K562 (cell line): ENCODE results near the gene MTHFR. TPM values are rescaled to one million over a fixed set of nuclear protein-coding genes. Genes with fewer than 3 reads are reported as not detected.

Source experiments
- ATAC-seq: fragments of 200-7000 bp; cut with Tn5 transposase; 3 replicates; pipeline ENCODE4 v1.9.1; 2020; ENCODE audit warnings: moderate library complexity
- BruUV-seq: library from RNA; stranded (reverse); fragments of 400-500 nt; replicated peaks from 2 replicates; lab custom pipeline; 2021; lab: Mats Ljungman, UMichigan
- CTCF ChIA-PET: fragments of 300-600 bp; formaldehyde crosslinking; extraction: SDS; loops from one replicate; lab custom pipeline; 2021; ENCODE audit warnings: low intra/inter-chr PET ratio; lab: Yijun Ruan, JAX
- POLR2A ChIA-PET: fragments of 300-600, 350-650 bp; sonication (Branson Sonifier 250); formaldehyde crosslinking; extraction: SDS; loops from one replicate; lab custom pipeline; 2021; ENCODE audit warnings: antibody characterized with exemption, inconsistent platforms; lab: Yijun Ruan, JAX
- DNase-seq, 4 experiments: peaks; one replicate each; pipeline versions ENCODE4 v3.0.0 to v3.0.0-alpha.2; 2011 to 2018; ENCODE audit warnings: low spot score in 3 of 4, mixed read lengths in 3 of 4; ENCODE audit errors: extremely low read depth in 1 of 4
- FAIRE-seq: peaks from 2 replicates; lab custom pipeline; 2011; peaks lifted over from hg19 to GRCh38; lab: Jason Lieb, UNC
- H2AFZ ChIP-seq: 2 replicates; pipeline ENCODE4 v1.6.0; 2011; ENCODE audit warnings: low read depth, low read length, control low read depth, inconsistent platforms
- H3K27ac ChIP-seq: fragments of 200-600 bp; 3 replicates; pipeline ENCODE4 v1.8.0; 2011; ENCODE audit warnings: low read depth, mild to moderate bottlenecking, control low read depth, inconsistent platforms, low read length, moderate library complexity, mixed read lengths; ENCODE audit errors: extremely low read depth
- H3K27me3 ChIP-seq, 2 experiments: fragments of 300-600 bp in 1 of 2; 2 replicates in 1 of 2; 3 replicates in 1 of 2; pipeline versions ENCODE4 v1.6.0 to v1.8.0; 2011; ENCODE audit warnings: inconsistent platforms in 2 of 2, low read length in 2 of 2, mild to moderate bottlenecking in 1 of 2, mixed read lengths in 1 of 2, moderate library complexity in 1 of 2; ENCODE audit not compliant: control insufficient read depth in 2 of 2, insufficient read depth in 2 of 2
- H3K36me3 ChIP-seq: fragments of 300-600 bp; 3 replicates; pipeline ENCODE4 v1.8.0; 2011; ENCODE audit warnings: mild to moderate bottlenecking, low read length, inconsistent platforms; ENCODE audit not compliant: control insufficient read depth, insufficient read depth
- H3K4me1 ChIP-seq, 2 experiments: fragments of 200-600 bp in 1 of 2; replicated peaks in 1 of 2; 2 replicates in 1 of 2; 3 replicates in 1 of 2; pipeline versions ENCODE4 v1.5.1 to v1.8.0; 2011; ENCODE audit warnings: inconsistent platforms in 2 of 2, low read length in 2 of 2, mild to moderate bottlenecking in 1 of 2, mixed read lengths in 1 of 2, moderate library complexity in 1 of 2; ENCODE audit not compliant: control insufficient read depth in 2 of 2, insufficient read depth in 2 of 2
- H3K4me2 ChIP-seq: 2 replicates; pipeline ENCODE4 v1.6.1; 2011; ENCODE audit warnings: low read length, control low read depth, inconsistent platforms, mixed read lengths; ENCODE audit not compliant: insufficient read depth
- H3K4me3 ChIP-seq: fragments of 200-600 bp; sonication (generic), shearing (Covaris generic); 2 replicates; pipeline ENCODE4 v1.5.1; 2016; ENCODE audit warnings: control low read depth, inconsistent platforms
- H3K79me2 ChIP-seq: fragments of 200-600 bp; 3 replicates; pipeline ENCODE4 v1.8.0; 2011; ENCODE audit warnings: low read length, inconsistent platforms; ENCODE audit not compliant: control insufficient read depth, insufficient read depth
- H3K9ac ChIP-seq, 2 experiments: 2 replicates each; pipeline versions ENCODE4 v1.6.0 to v1.6.1; 2011; ENCODE audit warnings: low read depth in 2 of 2, low read length in 2 of 2, control low read depth in 1 of 2, inconsistent platforms in 1 of 2, mild to moderate bottlenecking in 1 of 2, mixed read lengths in 1 of 2; ENCODE audit not compliant: insufficient read depth in 1 of 2
- H3K9me1 ChIP-seq: one replicate; pipeline ENCODE4 v1.6.0; 2011; ENCODE audit warnings: inconsistent platforms, mild to moderate bottlenecking, low read length, moderate library complexity; ENCODE audit not compliant: control insufficient read depth, insufficient read depth
- H3K9me3 ChIP-seq: replicated peaks from 2 replicates; pipeline ENCODE4 v1.5.1; 2011; ENCODE audit warnings: low read depth, low read length, inconsistent platforms; ENCODE audit not compliant: control insufficient read depth, insufficient read depth
- H4K20me1 ChIP-seq: replicated peaks from 2 replicates; pipeline ENCODE4 v1.6.1; 2011; ENCODE audit warnings: low read length, inconsistent platforms, mixed read lengths; ENCODE audit not compliant: control insufficient read depth, insufficient read depth
- ARID2 ChIP-seq: fragments of 450-650 bp; IDR thresholded peaks from 2 replicates; pipeline ENCODE4 v1.6.1; 2017; ENCODE audit warnings: antibody characterized with exemption, mild to moderate bottlenecking
- CBFB ChIP-seq: sonication (generic); formaldehyde crosslinking; IDR thresholded peaks from 2 replicates; pipeline ENCODE4 v1.4.0; 2020; ENCODE audit warnings: mild to moderate bottlenecking, missing genetic modification reagents
- KLF13 ChIP-seq: fragments of 450-650 bp; IDR thresholded peaks from 2 replicates; pipeline ENCODE4 v1.6.1; 2016; ENCODE audit warnings: missing genetic modification characterization, low read depth, mild to moderate bottlenecking, missing compliant biosample characterization, moderate library complexity, borderline replicate concordance
- SMAD2 ChIP-seq: fragments of 150-350 bp; IDR thresholded peaks from 2 replicates; pipeline ENCODE4 v1.6.1; 2014; ENCODE audit warnings: low read depth, mild to moderate bottlenecking, low read length
- SMAD4 ChIP-seq: fragments of 250-450 bp; sonication (Bioruptor Pico); conservative IDR thresholded peaks from 2 replicates; pipeline ENCODE4 v1.8.0; 2021; ENCODE audit warnings: inconsistent platforms, mild to moderate bottlenecking, moderate library complexity
- ZNF436 ChIP-seq: fragments of 250-450, 450-650 bp; sonication (Bioruptor Pico); formaldehyde crosslinking; IDR thresholded peaks from 2 replicates; pipeline ENCODE4 v1.7.0; 2020; ENCODE audit warnings: mild to moderate bottlenecking
- WGBS: fragments of 100-300 bp; shearing (Covaris generic); methylation state at CpG from one replicate; pipeline ENCODE4 v1.1.6; 2016; ENCODE audit warnings: low coverage, mixed read lengths; ENCODE audit not compliant: insufficient coverage; ENCODE audit errors: missing lambda C conversion rate; 5-methylcytosine and 5-hydroxymethylcytosine counted together
- in situ Hi-C: fragments of 300-500 bp; cut with MboI; formaldehyde crosslinking; loops from 4 replicates; pipeline ENCODE4 v1.15.0; 2018; ENCODE audit warnings: inconsistent platforms, mixed read lengths
- intact Hi-C: fragments of 100-400 bp; cut with micrococcal nuclease; formaldehyde crosslinking; loops from 2 replicates; pipeline ENCODE4 v1.14.2; 2022
- polyA plus RNA-seq, 8 experiments: library from polyadenylated mRNA; depleted of rRNA in 4 of 8; stranded (reverse) in 5 of 8; unstranded in 3 of 8; fragments of >200 nt; fragmentation: Nextera tagmentation in 2 of 8; fragmentation: Illumina TruSeq in 1 of 8; extraction: Ambion mirVana in 2 of 8; extraction: Trizol in 1 of 8; gene quantifications; 2 replicates each; pipeline versions ENCODE4 v1.2.1 to v1.2.3, GENCODE V29; 2011 to 2014; ENCODE audit warnings: inconsistent platforms in 1 of 8, missing spikeins in 1 of 8
- total RNA-seq, 7 experiments: library from RNA; depleted of rRNA in 6 of 7; stranded (reverse); fragments of >200 nt in 6 of 7; fragmentation: Illumina TruSeq in 2 of 7; extraction: Trizol in 2 of 7; gene quantifications; 2 replicates each; pipeline versions ENCODE4 v1.2.1 to v1.2.3, GENCODE V29; 2011 to 2021; ENCODE audit warnings: low replicate concordance in 1 of 7
- TF ChIP-seq, protein P1 (sequence below): sonication (generic); formaldehyde crosslinking; IDR thresholded peaks from 2 replicates; pipeline ENCODE4 v1.8.1; 2023; ENCODE audit warnings: mild to moderate bottlenecking, missing genetic modification reagents
- TF ChIP-seq, protein P2 (sequence below): sonication (generic); formaldehyde crosslinking; IDR thresholded peaks from 2 replicates; pipeline ENCODE4 v1.8.0; 2022; ENCODE audit warnings: mild to moderate bottlenecking, missing genetic modification reagents
- TF ChIP-seq, protein P3 (sequence below), 3 experiments: IDR thresholded peaks in 2 of 3; conservative IDR thresholded peaks in 1 of 3; 2 replicates each; pipeline ENCODE4 v1.5.1; 2011 to 2012; ENCODE audit warnings: low read length in 3 of 3, mild to moderate bottlenecking in 3 of 3, control low read depth in 2 of 3, improper control_type of control experiment in 1 of 3, inconsistent platforms in 1 of 3, low read depth in 1 of 3, mixed read lengths in 1 of 3, moderate library complexity in 1 of 3; ENCODE audit not compliant: insufficient read depth in 2 of 3
- TF ChIP-seq, protein P4 (sequence below): fragments of 250-450 bp; sonication (Bioruptor Pico); IDR thresholded peaks from 2 replicates; pipeline ENCODE4 v1.4.0; 2020

MTHFR gene
- total and polyA plus RNA-seq, 9 of the 15 experiments (the other 6 are each of a cell fraction or from before 2014, with no cell fraction given) = 5.0 to 104 (median 62.6) TPM

DNA sequence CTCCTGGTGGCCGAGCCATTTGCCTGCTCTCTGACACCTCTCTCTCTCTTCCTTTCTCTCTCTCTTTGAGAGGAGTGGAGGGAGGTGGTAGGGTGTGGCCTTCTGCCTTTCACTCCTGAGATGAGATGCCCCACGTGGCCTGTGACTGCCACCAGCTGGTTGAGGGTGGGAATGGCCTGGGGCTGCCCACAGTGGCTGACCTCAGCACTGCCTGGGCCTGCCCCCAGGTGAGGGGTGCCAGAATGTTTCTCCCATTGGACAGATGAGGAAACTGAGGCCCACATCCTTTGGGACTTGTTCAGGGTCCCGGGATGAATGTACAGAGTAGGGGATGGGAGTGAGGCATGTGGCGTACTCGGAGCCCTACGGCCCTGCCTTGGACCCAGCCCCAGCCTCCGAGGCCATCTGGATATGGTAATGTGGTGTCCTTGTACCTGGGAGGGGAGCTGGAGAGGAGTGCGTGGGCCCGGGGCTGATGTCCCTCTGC, 56.5 kb downstream of the MTHFR start:
- Histone ChIP-seq H3K36me3 (peaks cover 55% of the 10 kb centered on the region; the same call in 2 of the 3 replicates), H4K20me1 (no peaks in the 10 kb centered on the region), H3K9me3 (no peaks in the 10 kb centered on the region), H3K4me2 (no peak overlapping the region), H3K4me1 (peaks cover 29 to 60% of the 10 kb centered on the region in 2 experiments), H2AFZ (no peak overlapping the region; the same call in 1 of the 2 replicates), H3K9ac (peak overlapping the region in 1 of 2 experiments; percentile 82; a peak in 2 of 4 replicates), H3K4me3 (no peak overlapping the region), H3K9me1 (no peaks in the 10 kb centered on the region), H3K27me3 (no peaks in the 10 kb centered on the region), H3K27ac (no peak overlapping the region), H3K79me2 (no peaks in the 10 kb centered on the region)
- ChIA-PET POLR2A (interaction anchor here (0.5 to 1.4 kb wide), 8 partner anchors 13 to 777 kb away, joined by 3 to 6 read pairs (median 3); partner anchors contain the start of genes CLCN6 and MTHFR), CTCF (interaction anchor here (0.7 to 2.8 kb wide), 5 partner anchors 29 to 104 kb away, joined by 3 to 22 read pairs (median 3); partner anchors contain the start of gene FBXO6)
- DNase-seq = peak; percentile 87 to 94 (median 92)
- in situ Hi-C loops = no loop called here
- ATAC-seq = peak; percentile 94
- BruUV-seq = no TSS peak
- 61% methylated on average over 9 of the region's 9 CpGs for WGBS
- intact Hi-C loops = loop anchor here (1.0 to 2.0 kb wide), 2 partner anchors 30 to 98 kb away; no protein-coding TSS in a partner anchor
- FAIRE-seq = peak; percentile 82
- TF ChIP-seq SMAD4 (CRISPR knock-in tag) (peak; percentile 47; the same call in 1 of the 2 replicates), ARID2 (peak; percentile 53; the same call in 1 of the 2 replicates), SMAD2 (no peak), ZNF436 (CRISPR knock-in tag) (no peak), KLF13 (tag) (peak; percentile 78), CBFB (CRISPR knock-in tag) (no peak; the same call in 1 of the 2 replicates)
- TF ChIP-seq, protein P1, sequence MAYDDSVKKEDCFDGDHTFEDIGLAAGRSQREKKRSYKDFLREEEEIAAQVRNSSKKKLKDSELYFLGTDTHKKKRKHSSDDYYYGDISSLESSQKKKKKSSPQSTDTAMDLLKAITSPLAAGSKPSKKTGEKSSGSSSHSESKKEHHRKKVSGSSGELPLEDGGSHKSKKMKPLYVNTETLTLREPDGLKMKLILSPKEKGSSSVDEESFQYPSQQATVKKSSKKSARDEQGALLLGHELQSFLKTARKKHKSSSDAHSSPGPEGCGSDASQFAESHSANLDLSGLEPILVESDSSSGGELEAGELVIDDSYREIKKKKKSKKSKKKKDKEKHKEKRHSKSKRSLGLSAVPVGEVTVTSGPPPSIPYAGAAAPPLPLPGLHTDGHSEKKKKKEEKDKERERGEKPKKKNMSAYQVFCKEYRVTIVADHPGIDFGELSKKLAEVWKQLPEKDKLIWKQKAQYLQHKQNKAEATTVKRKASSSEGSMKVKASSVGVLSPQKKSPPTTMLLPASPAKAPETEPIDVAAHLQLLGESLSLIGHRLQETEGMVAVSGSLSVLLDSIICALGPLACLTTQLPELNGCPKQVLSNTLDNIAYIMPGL = no peak
- TF ChIP-seq, protein P2, sequence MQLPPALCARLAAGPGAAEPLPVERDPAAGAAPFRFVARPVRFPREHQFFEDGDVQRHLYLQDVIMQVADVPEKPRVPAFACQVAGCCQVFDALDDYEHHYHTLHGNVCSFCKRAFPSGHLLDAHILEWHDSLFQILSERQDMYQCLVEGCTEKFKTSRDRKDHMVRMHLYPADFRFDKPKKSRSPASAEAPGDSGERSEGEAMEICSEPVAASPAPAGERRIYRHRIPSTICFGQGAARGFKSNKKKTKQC (CRISPR knock-in tag) = no peak
- TF ChIP-seq, protein P3, sequence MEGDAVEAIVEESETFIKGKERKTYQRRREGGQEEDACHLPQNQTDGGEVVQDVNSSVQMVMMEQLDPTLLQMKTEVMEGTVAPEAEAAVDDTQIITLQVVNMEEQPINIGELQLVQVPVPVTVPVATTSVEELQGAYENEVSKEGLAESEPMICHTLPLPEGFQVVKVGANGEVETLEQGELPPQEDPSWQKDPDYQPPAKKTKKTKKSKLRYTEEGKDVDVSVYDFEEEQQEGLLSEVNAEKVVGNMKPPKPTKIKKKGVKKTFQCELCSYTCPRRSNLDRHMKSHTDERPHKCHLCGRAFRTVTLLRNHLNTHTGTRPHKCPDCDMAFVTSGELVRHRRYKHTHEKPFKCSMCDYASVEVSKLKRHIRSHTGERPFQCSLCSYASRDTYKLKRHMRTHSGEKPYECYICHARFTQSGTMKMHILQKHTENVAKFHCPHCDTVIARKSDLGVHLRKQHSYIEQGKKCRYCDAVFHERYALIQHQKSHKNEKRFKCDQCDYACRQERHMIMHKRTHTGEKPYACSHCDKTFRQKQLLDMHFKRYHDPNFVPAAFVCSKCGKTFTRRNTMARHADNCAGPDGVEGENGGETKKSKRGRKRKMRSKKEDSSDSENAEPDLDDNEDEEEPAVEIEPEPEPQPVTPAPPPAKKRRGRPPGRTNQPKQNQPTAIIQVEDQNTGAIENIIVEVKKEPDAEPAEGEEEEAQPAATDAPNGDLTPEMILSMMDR (IDR thresholded peaks at IDR 0.05 in 2 of 3, conservative IDR thresholded peaks at IDR 0.05 in 1 of 3; ENCODE audit: insufficient read depth in 2 of 3, low read depth in 1 of 3, low read length in 3 of 3) = peak; percentile 92 to 98 (median 96)
- TF ChIP-seq, protein P4, sequence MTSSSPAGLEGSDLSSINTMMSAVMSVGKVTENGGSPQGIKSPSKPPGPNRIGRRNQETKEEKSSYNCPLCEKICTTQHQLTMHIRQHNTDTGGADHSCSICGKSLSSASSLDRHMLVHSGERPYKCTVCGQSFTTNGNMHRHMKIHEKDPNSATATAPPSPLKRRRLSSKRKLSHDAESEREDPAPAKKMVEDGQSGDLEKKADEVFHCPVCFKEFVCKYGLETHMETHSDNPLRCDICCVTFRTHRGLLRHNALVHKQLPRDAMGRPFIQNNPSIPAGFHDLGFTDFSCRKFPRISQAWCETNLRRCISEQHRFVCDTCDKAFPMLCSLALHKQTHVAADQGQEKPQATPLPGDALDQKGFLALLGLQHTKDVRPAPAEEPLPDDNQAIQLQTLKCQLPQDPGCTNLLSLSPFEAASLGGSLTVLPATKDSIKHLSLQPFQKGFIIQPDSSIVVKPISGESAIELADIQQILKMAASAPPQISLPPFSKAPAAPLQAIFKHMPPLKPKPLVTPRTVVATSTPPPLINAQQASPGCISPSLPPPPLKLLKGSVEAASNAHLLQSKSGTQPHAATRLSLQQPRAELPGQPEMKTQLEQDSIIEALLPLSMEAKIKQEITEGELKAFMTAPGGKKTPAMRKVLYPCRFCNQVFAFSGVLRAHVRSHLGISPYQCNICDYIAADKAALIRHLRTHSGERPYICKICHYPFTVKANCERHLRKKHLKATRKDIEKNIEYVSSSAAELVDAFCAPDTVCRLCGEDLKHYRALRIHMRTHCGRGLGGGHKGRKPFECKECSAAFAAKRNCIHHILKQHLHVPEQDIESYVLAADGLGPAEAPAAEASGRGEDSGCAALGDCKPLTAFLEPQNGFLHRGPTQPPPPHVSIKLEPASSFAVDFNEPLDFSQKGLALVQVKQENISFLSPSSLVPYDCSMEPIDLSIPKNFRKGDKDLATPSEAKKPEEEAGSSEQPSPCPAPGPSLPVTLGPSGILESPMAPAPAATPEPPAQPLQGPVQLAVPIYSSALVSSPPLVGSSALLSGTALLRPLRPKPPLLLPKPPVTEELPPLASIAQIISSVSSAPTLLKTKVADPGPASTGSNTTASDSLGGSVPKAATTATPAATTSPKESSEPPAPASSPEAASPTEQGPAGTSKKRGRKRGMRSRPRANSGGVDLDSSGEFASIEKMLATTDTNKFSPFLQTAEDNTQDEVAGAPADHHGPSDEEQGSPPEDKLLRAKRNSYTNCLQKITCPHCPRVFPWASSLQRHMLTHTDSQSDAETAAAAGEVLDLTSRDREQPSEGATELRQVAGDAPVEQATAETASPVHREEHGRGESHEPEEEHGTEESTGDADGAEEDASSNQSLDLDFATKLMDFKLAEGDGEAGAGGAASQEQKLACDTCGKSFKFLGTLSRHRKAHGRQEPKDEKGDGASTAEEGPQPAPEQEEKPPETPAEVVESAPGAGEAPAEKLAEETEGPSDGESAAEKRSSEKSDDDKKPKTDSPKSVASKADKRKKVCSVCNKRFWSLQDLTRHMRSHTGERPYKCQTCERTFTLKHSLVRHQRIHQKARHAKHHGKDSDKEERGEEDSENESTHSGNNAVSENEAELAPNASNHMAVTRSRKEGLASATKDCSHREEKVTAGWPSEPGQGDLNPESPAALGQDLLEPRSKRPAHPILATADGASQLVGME (CRISPR knock-in tag) = peak; percentile 76; the same call in 1 of the 2 replicates
